Spinal cord (tissue), 10 donors: ENCODE results near the gene SLC3A2. TPM values are rescaled to one million over a fixed set of nuclear protein-coding genes. Genes with fewer than 3 reads are reported as not detected.
"Not testable (repeated sequence)": the region's sequence is repeated elsewhere in the genome, so short reads cannot be mapped to it uniquely, and the experiment has no call there.

ENCODE experiments used
- DNase-seq, 6 donors: peaks; one replicate each; pipeline versions ENCODE4 v3.0.0 to v3.0.0-alpha.2; 2013 to 2015; ENCODE audit warnings: low spot score in 6 of 6, low read depth in 4 of 6
- H3K27ac ChIP-seq: one replicate; pipeline ENCODE4 v1.5.1; 2013; ENCODE audit warnings: low read depth, low read length, control low read depth
- H3K27me3 ChIP-seq: one replicate; pipeline ENCODE4 v1.6.1; 2013; ENCODE audit warnings: low read length; ENCODE audit not compliant: control insufficient read depth, insufficient read depth
- H3K36me3 ChIP-seq: one replicate; pipeline ENCODE4 v1.6.1; 2013; ENCODE audit warnings: low read length; ENCODE audit not compliant: control insufficient read depth, insufficient read depth
- H3K4me1 ChIP-seq: one replicate; pipeline ENCODE4 v1.6.1; 2013; ENCODE audit warnings: low read length; ENCODE audit not compliant: control insufficient read depth, insufficient read depth
- H3K4me3 ChIP-seq: one replicate; pipeline ENCODE4 v1.5.1; 2013; ENCODE audit warnings: low read depth, low read length, control low read depth
- H3K9me3 ChIP-seq: one replicate; pipeline ENCODE4 v1.6.1; 2013; ENCODE audit warnings: low read length; ENCODE audit not compliant: control insufficient read depth, insufficient read depth
- WGBS: methylation state at CpG from one replicate; pipeline ENCODE4 v1.1.5; 2013; ENCODE audit warnings: missing lambda C conversion rate; ENCODE audit not compliant: insufficient coverage; 5-methylcytosine and 5-hydroxymethylcytosine counted together
- long read RNA-seq, 4 donors: transcript quantifications; one replicate each; lab custom pipeline, GENCODE V29; 2026
- polyA plus RNA-seq, 2 donors: library from polyadenylated mRNA; unstranded; fragments of 120-200 nt; gene quantifications; one replicate each; pipeline ENCODE4 v1.2.1, GENCODE V29; 2013; ENCODE audit not compliant: insufficient read length in 2 of 2
- total RNA-seq, 2 donors: library from RNA; depleted of rRNA in 1 of 2; stranded (reverse); fragments of 120-200 nt in 1 of 2; fragments of >200 nt in 1 of 2; gene quantifications; one replicate each; pipeline versions ENCODE4 v1.2.3 to v1.2.4, GENCODE V29; 2013 to 2014
- donor health status: healthy.

The SLC3A2 gene
- total RNA-seq, result 100 to 1,000 TPM; 170 to 372 TPM
- polyA plus RNA-seq, result 100 to 1,000 TPM; 180 to 243 TPM
- long read RNA-seq, donor 1, transcript SLC3A2-206 (11 exons, 2,084 nt), result minor isoform, 8 of 80 reads
- long read RNA-seq, donor 1, transcript SLC3A2-208 (8 exons, 1,486 nt), result minor isoform, 7 of 80 reads
- long read RNA-seq, donor 1, transcript SLC3A2-201 (9 exons, 1,904 nt), result major isoform, 50 of 80 reads
- long read RNA-seq, donor 1, partial matches to known transcripts, result 8 of 80 reads
- long read RNA-seq, donor 1, other reads (novel, unspliced or antisense), result 0 of 80 reads
- long read RNA-seq, donor 2, transcript SLC3A2-201 (9 exons, 1,904 nt), result major isoform, 15 of 18 reads
- long read RNA-seq, donor 2, partial matches to known transcripts, result 0 of 18 reads
- long read RNA-seq, donor 2, other reads (novel, unspliced or antisense), result 0 of 18 reads
- long read RNA-seq, donor 3, transcript SLC3A2-201 (9 exons, 1,904 nt), result major isoform, 18 of 20 reads
- long read RNA-seq, donor 3, partial matches to known transcripts, result 0 of 20 reads
- long read RNA-seq, donor 3, other reads (novel, unspliced or antisense), result 0 of 20 reads
- long read RNA-seq, donor 4, transcript SLC3A2-208 (8 exons, 1,486 nt), result minor isoform, 8 of 60 reads
- long read RNA-seq, donor 4, transcript SLC3A2-201 (9 exons, 1,904 nt), result major isoform, 37 of 60 reads
- long read RNA-seq, donor 4, partial matches to known transcripts, result 5 of 60 reads
- long read RNA-seq, donor 4, other reads (novel, unspliced or antisense), result 0 of 60 reads

GRCh38 chr11:62880803-62881578, at the start of gene SLC3A2:
Gene SLC3A2 (plus strand): TSS chr11:62880896. CDS start chr11:62881024, 128 bp downstream.
- WGBS, result under 1% methylated on average over 69 of the region's 69 CpGs
- H3K27ac ChIP-seq, result peak within 1 kb of the TSS; percentile 97
- peak; percentile 71 to 95 (median 84) for DNase-seq
- peaks cover 35% of the 10 kb centered on the region for H3K36me3 ChIP-seq
- no peaks in the 10 kb centered on the region for H3K9me3 ChIP-seq
- peaks cover 54% of the 10 kb centered on the region for H3K4me1 ChIP-seq
- peak within 1 kb of the TSS; percentile 96 for H3K4me3 ChIP-seq
- no peaks in the 10 kb centered on the region for H3K27me3 ChIP-seq

GRCh38 chr11:62830904-62831519, 49.7 kb upstream of the SLC3A2 start:
- no peaks in the 10 kb centered on the region for H3K9me3 ChIP-seq
- peaks cover 56% of the 10 kb centered on the region for H3K36me3 ChIP-seq
- H3K27me3 ChIP-seq, result no peaks in the 10 kb centered on the region
- peak overlapping the region; percentile 97 for H3K4me3 ChIP-seq
- peak overlapping the region; percentile 99 for H3K27ac ChIP-seq
- peak in 1 of 6 donors; percentile 23 for DNase-seq
- 0% methylated on average over 25 of the region's 33 CpGs for WGBS
- H3K4me1 ChIP-seq, result peaks cover 23% of the 10 kb centered on the region

- Histone ChIP-seq H3K27ac (peak within 1 kb of the TSS; percentile 99), H3K27me3 (no peaks in the 10 kb centered on the region), H3K4me3 (peak within 1 kb of the TSS; percentile 97), H3K36me3 (peaks cover 53% of the 10 kb centered on the region), H3K9me3 (no peaks in the 10 kb centered on the region), H3K4me1 (peaks cover 23% of the 10 kb centered on the region)
- WGBS, result under 1% methylated on average over 53 of the region's 65 CpGs
- DNase-seq, result peak; percentile 95 to 100 (median 98)
These were observed 49.0 kb upstream of the SLC3A2 start, which contains the start of gene STX5 for GRCh38 chr11:62831520-62832335. Gene STX5 (minus strand): TSS chr11:62832051. CDS start chr11:62831243, 808 bp downstream.

GRCh38 chr11:62832336-62833234, 48.1 kb upstream of the SLC3A2 start, which contains the start of gene TEX54:
Gene TEX54 (minus strand): TSS chr11:62832841.
- DNase-seq, result peak in 1 of 6 donors; percentile 50
- Histone ChIP-seq H3K36me3 (peaks cover 55% of the 10 kb centered on the region), H3K9me3 (no peaks in the 10 kb centered on the region), H3K27me3 (no peaks in the 10 kb centered on the region), H3K4me1 (peaks cover 23% of the 10 kb centered on the region), H3K4me3 (peak within 1 kb of the TSS; percentile 97), H3K27ac (peak within 1 kb of the TSS; percentile 99)
- 8% methylated on average over 33 of the region's 40 CpGs for WGBS

GRCh38 chr11:62835336-62835735, 45.4 kb upstream of the SLC3A2 start:
- H3K4me3 ChIP-seq, result no peak overlapping the region
- no peak for DNase-seq
- H3K27ac ChIP-seq, result no peak overlapping the region
- 94% methylated on average over 7 of the region's 8 CpGs for WGBS
- peaks cover 29% of the 10 kb centered on the region for H3K4me1 ChIP-seq
- H3K27me3 ChIP-seq, result no peaks in the 10 kb centered on the region
- peaks cover 46% of the 10 kb centered on the region for H3K36me3 ChIP-seq
- no peaks in the 10 kb centered on the region for H3K9me3 ChIP-seq

GRCh38 chr11:62839050-62839945, 41.4 kb upstream of the SLC3A2 start, which contains the start of gene WDR74:
Gene WDR74 (minus strand): TSS chr11:62839590. CDS start chr11:62839570, 20 bp downstream.
- H3K4me1 ChIP-seq, result peaks cover 31% of the 10 kb centered on the region

GRCh38 chr11:62840721-62841360, 39.9 kb upstream of the SLC3A2 start:
- DNase-seq, result peak in 2 of 6 donors; percentile 35 to 68

More at GRCh38 chr11:62839050-62839945, 41.4 kb upstream of the SLC3A2 start, which contains the start of gene WDR74:
- Histone ChIP-seq H3K27ac (peak within 1 kb of the TSS; percentile 99), H3K4me3 (peak within 1 kb of the TSS; percentile 94), H3K36me3 (peaks cover 27% of the 10 kb centered on the region), H3K9me3 (no peaks in the 10 kb centered on the region), H3K27me3 (no peaks in the 10 kb centered on the region)
- under 1% methylated on average over 56 of the region's 62 CpGs for WGBS
- DNase-seq, result peak; percentile 87 to 98 (median 92)

More at GRCh38 chr11:62840721-62841360, 39.9 kb upstream of the SLC3A2 start:
- WGBS, result 1% methylated on average over 36 of the region's 41 CpGs
- H3K36me3 ChIP-seq, result peaks cover 11% of the 10 kb centered on the region
- peaks cover 31% of the 10 kb centered on the region for H3K4me1 ChIP-seq
- H3K27ac ChIP-seq, result peak overlapping the region; percentile 99
- peak overlapping the region; percentile 94 for H3K4me3 ChIP-seq
- not testable (repeated sequence) for H3K9me3 ChIP-seq, H3K27me3 ChIP-seq
